ENCODE measurements around the gene ONECUT1.
A peak's percentile ranks its signal among the peaks of the same experiment; 100 is the strongest.

Gene ONECUT1

DNA sequence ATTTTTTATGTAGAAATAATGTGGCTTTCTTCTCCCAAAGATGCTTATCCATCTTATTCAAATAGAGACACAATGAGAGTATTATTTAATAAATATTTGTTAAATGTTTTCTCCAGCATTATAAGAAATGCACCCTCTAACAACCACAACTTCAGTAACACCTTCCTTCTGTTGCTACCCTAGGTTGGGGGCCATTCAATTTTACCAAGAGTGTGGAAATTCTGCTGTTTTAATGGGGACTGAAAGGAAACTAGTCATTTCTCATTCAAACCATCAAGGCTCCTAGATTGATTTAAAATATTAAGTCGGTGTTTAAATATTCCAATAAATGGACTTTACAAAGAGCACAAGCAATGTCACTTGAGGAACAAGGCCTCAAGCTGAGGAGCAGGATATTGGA is 7.6 kb downstream of the ONECUT1 start:
- no peak for DNase-seq (ENCODE audit: low read depth)

DNA sequence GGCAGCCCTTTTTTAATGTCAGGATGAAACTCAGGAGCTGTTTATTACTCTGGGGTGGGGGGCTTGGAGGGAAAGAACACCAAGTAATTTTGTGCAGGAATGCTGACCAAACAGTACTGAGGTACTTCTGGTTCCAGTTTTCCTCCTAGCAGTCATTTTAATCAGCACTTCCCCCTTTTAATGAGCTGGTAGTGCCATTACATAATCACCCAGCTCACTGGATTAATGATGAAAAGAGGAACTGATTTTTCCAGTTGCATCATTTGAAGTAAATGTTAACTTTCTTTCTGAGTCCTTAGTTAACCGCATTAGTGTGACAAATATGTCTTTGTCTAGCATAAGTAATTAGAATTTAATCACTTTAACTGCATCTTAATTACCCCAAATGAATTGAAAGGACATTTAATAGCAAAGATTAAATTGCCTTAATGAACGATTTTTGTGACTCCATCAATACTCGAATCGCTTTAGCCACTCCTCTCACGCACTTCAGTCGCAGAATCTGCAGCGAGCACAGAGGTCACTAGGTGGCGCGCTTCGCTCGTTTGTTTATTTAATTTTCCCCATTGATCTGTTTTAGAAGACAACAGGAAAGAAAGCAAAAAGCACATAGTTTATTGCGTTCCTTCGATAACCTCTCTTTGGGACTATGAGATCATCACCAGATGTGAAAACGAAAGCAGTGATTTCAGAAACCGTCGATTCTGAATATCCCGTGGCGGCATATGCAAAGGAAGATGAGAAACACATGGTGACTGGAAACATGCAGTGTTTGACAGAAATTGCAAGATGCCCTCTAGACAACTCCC is 9.8 kb downstream of the ONECUT1 start:
- DNase-seq (ENCODE audit: low read depth): peak; percentile 39

DNA sequence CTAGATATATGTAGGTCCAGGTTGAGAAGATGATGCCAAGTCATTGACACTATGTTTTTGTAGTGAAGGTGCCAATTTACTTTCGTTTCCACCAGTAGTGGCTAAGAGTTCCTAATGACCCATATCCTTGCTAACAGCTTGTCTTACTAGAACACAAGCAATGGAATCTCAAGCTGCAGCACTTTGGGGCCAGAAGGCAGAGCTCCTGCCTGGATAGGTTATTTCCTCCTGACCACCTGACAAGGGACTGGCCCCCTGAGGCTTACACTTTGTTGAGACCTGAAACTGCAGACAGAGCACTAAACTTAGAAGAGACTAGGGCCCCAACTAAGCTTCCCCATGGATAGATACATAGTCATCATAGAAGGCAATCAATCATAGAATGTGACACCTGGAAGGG is 11.7 kb downstream of the ONECUT1 start:
- no peak for DNase-seq (ENCODE audit: low read depth)

DNA sequence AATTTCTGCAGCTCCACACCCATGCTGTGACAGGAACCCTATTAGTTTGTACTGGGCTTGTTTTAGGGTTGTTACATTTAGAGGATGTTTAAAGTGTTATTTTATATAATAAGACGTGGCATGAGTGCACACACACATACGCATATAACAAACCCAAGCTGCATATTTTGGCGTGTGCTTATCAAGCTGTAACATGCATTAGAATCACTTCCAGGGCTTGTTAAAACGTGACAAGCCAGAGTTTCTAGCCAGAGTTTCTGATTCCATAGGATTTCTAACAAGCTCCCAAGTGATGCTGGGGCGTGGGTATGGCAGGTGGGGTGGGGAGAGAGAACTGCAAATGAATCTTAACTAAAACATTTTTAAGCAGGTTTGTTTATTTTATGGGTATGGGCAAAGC is 17.4 kb downstream of the ONECUT1 start:
- no peak for DNase-seq (ENCODE audit: low read depth)

DNA sequence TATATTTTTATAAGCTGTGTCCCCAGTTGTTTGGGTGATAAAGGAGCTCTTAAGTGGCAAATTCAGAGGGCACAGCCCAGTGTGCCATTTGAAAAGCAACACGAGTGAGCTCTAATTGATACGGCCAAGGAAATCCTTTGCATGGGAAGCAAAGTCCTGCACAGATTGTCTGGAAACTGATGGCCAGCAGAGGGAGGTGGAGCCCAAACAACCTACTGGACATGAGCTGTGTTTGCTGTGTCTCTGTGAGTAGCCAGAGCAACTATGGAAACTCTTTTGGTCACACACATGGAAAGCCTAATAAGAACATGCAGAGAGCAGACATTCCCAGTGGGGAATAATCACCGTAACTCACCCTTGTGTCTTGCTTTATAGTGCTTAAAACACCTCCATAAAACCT is 24.4 kb downstream of the ONECUT1 start:
- DNase-seq (ENCODE audit: low read depth): no peak

DNA sequence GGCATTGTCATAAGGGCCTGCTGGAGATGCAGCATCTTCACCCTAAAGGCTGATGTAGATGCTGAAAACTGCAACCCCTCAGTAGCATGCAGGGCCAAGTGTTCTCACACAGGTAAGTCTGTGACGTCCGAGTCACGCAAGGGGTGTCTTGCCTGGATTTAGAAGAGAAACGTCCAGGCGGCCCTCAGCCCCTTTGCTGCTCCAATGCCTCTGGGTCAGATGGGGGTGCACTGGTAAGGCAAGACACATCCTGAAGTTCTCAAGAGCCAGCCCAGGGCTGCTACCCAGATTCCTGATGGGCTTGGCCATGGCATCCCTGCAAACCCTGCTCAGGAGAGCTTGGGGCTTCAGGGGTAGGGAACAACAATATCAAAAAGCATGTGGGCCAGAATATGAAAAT is 25.4 kb downstream of the ONECUT1 start:
- no peak for DNase-seq (ENCODE audit: low read depth)

DNA sequence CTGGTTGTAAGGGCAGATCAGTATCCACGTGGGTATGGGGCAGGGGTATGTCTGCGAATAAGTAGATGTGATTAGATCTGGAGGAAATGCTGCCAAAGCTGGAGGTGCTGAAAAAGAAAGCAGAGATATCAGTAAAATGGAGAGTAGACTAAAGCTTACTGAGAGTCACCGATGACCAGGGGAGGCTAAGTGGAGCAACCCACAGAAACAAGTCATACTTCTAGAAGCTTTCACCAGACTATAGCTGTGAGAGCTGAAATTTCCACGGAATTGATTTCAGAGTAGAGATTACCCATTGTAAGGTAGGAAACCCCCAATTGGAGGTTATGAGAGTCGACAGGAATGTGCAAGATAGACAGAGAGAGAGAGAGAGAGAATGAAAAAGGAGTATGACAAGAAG is 27.5 kb downstream of the ONECUT1 start:
- DNase-seq (ENCODE audit: low read depth): no peak

DNA sequence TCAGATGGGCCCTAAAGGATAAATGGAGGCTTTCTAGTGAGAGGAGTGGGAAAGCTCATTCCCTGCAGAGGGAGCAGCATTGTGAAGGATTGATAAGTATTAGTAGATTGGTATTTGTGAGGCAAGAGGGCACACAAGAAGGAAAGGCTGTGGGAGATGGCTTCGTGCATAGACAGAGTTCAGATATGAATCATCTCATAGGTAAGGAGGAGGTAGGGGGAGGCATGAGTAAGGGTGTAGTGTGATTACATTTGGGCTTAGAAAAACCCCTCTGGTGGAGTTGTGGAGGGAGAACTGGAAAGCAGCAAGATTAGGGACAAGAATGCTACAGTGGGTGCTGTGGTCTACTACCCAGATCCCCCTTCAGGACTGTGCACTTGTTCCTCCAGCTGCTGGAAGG is 29.6 kb downstream of the ONECUT1 start:
- no peak for DNase-seq (ENCODE audit: low read depth)

DNA sequence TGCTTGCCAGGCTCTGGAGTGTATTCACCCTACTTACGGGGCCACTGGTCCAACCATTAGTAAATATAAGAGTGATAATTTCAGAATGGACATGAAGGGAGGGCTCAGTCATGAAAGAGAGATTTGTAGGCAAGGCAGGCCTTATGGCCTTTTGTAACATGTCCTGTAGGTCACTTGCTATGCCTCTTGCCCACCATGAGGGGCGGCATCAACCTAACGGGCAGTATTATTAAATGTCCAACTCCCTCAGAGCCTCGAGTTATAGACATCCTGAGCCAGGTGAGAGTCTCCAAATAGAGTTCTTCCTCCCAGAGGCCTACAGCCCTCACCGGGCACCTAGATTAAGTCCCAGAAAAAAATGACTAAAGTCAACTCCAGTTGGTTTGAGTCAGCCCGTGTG is 30.2 kb downstream of the ONECUT1 start:
- DNase-seq (ENCODE audit: low read depth): no peak

DNA sequence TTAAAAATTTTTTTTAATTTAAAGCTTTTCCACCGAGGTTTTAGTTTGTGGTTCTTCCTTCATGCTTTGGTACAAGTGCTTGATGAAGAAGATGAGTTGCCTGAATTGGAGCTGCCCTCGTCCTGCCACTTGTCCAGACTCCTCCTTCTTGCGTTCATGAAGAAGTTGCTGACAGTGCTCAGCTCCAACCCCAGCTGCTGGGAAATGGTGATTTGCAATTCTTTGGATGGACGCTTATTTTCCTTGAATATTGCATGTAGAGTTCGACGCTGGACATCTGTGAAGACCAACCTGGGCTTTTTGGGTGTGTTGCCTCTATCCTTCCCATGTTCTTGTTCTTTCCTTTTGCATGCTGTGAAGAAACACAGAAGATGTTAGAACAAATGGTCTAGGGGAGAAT is 32.6 kb downstream of the ONECUT1 start:
- no peak for DNase-seq (ENCODE audit: low read depth)

DNA sequence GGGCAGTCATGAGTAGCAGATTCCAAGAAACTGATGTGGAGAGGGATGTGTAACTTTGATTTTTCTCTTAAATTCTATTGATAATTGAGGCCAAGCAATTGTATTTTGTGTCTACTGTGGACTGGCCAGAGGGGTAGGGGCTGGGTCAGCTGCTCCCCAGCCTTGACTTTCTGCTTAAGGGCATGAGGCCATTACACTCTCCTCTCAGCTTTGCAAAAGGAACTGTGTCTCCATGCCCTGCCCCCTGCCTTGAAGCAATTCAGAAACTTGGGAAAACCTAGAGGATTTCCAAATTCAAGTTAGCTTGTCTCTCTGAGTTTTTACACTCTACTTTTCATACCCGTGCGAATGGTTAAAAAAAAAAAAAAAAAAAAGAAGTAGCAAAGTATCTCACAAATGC is 38.6 kb downstream of the ONECUT1 start:
- no peak for DNase-seq (ENCODE audit: low read depth)

DNA sequence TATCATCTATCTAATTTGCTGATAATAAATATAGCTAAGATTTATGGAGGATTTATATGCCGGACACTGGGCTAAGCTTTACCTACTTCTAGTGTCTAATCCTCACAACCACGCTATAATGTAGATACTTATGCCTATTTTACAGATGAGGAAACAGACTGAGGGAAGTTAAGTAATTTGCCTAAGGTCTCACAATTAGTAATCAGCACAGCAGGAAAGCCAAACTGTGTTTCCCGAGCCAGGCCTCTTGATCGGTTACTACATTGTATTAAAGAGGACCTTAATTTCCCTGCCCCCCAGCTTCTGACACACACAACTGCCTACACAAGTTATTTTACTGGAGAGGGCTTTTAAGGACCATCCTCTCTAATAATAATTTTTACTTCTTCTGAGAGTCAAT is 40.9 kb downstream of the ONECUT1 start:
- no peak for DNase-seq (ENCODE audit: low read depth)

DNA sequence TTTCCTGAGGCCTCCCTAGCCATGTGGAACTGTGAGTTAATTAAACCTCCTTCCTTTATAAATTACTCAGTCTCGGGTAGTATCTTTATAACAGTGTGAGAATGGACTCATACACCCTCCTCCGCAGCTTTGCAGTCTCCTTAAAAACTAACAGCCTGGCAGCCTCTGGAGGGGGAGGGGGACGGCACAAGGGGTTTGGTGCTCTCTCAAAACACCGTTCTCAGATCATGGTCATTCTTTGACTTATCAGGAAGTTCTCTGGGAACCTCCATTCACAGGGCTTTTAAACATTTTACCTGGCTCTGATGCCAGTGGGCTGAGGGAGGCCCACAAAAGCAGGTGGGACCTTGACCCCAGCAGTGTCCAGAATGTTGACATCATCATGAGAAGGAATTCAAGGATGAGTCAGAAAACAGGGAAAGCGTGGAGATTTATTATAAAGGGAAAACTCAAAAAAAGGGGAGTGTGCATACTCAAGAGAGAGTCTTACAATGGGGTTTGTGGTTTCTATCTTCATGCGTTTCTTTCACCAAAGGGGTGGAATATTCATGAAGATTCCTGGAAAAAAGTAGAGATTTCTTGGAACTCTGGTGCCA is 43.9 kb downstream of the ONECUT1 start:
- DNase-seq (ENCODE audit: low read depth): no peak

DNA sequence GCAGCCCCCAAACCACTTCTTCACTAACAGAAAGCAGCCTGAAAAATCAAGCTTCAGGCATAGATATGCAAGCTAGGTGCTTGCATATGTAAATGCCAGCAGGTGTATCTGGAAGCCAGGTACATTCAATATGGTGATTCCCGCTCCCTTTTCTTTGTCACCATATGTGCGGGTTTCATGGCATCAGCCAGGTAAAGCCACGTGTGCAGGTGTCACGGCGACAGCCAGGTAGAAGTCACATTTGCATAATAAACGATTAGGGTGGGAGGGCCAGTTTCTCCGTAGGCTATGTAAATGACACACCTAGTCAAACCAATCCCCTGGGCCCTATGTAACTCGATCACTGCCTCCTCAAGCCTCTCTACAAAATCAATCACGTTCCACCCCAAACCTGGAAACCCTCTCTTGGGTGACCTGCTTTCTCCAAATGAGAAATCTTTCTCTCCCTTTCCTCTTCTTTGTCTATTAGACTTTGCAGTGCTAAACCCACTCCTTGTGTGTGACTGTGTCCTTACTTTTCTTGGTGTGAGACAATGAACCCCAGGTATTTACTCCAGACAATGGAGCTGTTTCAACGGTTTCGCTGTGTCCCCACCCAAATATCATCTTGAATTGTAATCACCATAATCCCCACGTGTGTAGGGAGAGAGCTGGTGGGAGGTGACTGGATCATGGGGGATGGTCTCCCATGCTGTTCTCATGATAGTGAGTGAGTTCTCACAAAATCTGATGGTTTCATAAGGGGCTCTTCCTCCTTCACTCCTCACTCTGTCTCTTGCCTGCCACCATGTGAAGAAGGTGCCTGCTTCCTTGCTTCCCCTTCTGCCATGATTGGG is 44.6 kb downstream of the ONECUT1 start:
- DNase-seq (ENCODE audit: low read depth): no peak

DNA sequence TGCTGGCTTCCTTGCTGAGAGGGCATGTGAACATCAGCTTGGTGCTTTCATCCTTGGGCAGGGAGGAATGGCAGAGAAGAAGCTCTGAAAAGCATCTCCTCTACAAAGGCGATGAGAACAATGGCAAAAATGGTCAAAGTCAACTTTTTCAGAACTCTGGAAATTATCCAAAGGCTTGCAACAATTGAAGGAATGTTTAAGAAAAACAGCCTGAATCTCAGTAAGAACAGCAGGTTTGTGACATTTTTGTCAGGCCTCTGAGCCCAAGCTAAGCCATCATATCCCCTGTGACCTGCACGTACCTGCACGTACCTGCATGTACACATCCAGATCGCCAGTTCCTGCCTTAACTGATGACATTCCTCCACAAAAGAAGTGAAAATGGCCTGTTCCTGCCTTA is 51.8 kb downstream of the ONECUT1 start:
- no peak for DNase-seq (ENCODE audit: low read depth)

DNA sequence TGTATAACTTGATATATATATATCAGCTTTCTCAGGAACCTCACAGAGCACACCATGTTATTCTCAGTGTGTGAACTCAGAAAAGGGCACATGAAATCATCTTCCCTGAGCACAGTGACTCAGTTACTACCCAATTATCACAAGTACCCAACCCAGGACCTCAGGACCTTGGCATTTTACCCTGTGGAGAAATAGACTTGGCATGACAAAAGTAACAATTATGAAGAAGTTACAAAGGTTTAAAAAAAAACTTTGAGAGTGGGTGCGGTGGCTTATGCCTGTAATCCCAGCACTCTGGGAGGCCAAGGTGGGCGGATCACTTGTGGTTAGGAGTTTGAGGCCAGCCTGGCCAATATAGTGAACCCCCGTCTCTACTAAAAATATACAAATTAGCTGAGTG is 52.4 kb downstream of the ONECUT1 start:
- DNase-seq (ENCODE audit: low read depth): no peak

DNA sequence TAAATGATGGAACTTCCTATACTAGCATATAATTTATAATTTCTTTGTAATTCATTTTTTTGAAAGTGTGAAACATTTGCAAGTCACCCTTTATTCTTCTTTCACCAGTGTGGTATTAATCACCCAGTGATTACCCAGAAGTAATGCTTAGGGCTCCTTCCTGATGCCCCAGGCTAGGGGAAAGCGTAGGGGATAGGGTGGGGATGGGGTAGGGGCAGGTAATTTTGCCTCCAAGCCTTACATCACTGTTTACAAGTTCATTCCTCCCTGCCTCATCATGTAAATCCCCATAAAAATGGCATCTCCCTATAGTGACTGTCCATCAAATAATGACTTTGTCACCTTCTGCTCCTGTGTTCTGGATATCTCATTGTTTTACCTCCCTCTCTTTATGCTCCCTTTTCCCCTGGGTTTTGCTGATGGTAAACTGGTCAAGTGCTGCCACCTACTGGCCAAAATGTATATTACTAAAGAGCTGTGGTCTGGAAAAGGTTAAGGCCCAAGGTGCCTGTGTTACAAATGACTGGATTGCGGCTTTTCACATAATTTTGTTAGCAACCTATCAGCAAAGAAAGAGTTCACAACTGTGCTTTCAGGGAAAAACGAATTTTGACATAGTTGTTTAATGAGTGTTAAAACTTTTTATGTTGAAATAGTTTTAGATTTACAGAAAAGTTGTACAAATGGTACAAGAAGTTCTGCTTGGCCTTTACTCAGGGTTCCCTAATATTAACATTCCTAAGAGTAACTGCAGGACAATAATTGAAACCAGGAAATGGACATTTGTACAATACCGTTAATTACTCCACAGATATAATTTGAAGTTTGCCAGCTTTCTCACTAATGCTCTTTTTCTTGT is 54.7 kb downstream of the ONECUT1 start:
- peak; percentile 40 for DNase-seq (ENCODE audit: low read depth)

DNA sequence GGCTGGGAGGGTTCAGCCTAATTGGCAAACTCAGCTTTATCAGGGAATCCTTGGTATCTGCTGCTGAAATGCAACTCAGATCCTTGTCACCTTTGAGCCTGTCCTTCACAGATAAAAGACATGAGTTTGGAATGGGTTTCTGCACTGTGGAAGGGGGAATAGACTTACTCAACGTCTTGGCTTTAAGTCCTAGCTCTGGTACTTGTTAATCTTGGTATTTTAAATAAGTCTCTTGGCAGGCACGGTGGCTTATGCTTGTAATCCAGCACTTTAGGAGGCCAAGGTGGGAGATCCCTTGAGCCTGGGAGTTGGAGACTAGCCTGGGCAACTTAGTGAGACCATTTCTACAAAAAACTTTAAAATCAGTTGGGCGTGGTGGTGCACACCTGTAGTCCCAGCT is 55.8 kb downstream of the ONECUT1 start:
- no peak for DNase-seq (ENCODE audit: low read depth)

DNA sequence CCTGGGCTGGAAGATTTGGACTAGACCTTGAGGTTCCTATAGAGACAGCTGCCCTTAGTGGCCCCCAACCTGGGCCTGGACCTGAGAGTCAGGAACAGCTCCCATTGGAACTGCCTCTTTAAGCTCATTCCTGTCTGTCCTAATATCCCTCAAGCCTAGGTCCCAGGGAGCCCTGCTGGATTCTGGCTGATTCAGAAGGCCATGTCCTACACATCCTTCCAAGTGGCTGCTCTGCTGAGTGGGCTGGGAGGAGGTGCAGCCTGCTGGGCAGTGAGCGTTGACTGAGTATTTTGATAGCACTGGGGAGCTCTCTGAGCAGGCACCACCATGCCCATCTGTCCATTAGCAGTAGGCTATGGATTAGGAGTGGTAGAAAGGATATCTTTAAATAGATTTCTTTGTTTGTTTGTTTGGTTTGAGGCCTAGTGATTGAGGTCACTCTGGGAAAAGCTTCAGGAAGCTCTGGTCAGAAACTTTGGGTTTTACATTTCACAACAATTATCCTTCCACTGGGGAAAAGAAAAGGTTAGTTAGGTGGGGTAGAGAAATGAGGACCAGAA is 56.4 kb downstream of the ONECUT1 start:
- DNase-seq (ENCODE audit: low read depth): no peak

DNA sequence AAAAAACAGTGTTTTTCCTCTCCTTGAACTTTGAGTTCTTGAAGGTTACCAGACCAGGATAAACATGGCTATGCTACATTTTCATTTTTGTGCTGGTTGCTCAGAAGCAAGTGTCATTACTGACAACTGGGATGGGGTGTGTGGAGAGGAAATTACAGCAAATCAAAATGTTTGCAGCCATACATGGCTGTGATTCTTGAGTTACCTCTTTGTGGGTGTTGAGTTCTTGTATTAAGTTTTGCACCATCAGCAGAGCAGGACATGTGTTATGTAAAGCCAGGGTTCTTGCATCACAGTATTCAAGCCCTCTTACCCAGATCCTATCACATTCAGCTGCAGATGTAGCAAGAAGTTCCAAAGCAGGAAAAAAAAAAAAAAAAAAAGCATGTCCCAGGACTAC is 57.0 kb downstream of the ONECUT1 start:
- DNase-seq (ENCODE audit: low read depth): no peak

DNA sequence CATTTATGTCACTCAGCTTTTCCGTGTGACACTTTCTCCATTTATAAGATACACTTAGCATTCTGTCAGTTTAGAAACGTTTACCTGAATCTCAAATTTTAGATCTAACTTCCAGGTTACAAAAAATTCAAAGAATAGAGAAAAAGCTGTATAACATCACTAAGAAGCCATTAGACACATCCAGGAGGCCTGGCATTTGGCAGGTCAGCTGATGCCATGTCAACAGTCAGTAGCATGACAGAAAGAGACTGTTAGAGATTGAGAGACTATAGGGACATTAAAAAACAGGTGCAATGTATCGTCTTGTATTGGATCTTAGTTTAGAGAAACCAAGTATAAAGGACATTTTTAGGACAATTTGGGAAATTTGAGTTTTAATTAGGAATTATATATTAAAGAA is 57.6 kb downstream of the ONECUT1 start:
- DNase-seq (ENCODE audit: low read depth): no peak
